Upper lobe of right lung (tissue), 1 donor: ENCODE measurements around the gene TXNRD2. TPM values are rescaled to one million over a fixed set of nuclear protein-coding genes. Genes with fewer than 3 reads are reported as not detected.
A peak's percentile ranks its signal among the peaks of the same experiment; 100 is the strongest.

Experiments used
- ATAC-seq: fragments of 200-7000 bp; cut with Tn5 transposase; one replicate; pipeline ENCODE4 v1.9.1; 2020; ENCODE audit warnings: mild to moderate bottlenecking, moderate library complexity
- DNase-seq: peaks from one replicate; pipeline ENCODE4 v3.0.0-alpha.2; 2020
- H3K27ac ChIP-seq: fragments of 200-600 bp; one replicate; pipeline ENCODE4 v1.8.0; 2022
- H3K27me3 ChIP-seq: fragments of 200-600 bp; one replicate; pipeline ENCODE4 v1.8.0; 2022; ENCODE audit warnings: mild to moderate bottlenecking
- H3K36me3 ChIP-seq: fragments of 200-600 bp; one replicate; pipeline ENCODE4 v1.8.0; 2022
- H3K4me1 ChIP-seq: fragments of 200-600 bp; one replicate; pipeline ENCODE4 v1.8.0; 2022
- H3K4me3 ChIP-seq: fragments of 200-600 bp; one replicate; pipeline ENCODE4 v1.8.0; 2022; ENCODE audit warnings: mild to moderate bottlenecking
- H3K9me3 ChIP-seq: fragments of 200-600 bp; one replicate; pipeline ENCODE4 v1.8.0; 2022
- CTCF ChIP-seq: fragments of 200-600 bp; IDR thresholded peaks from one replicate; pipeline ENCODE4 v1.8.0; 2022; ENCODE audit warnings: antibody characterized with exemption
- intact Hi-C: fragments of 100-400 bp; cut with DNase I; formaldehyde crosslinking; loops from one replicate; pipeline ENCODE4 v1.11.0; 2022
- total RNA-seq: library from RNA; stranded (reverse); fragmentation: NEBNext Ultra II Directional; extraction: Animal tissue kit (Norgen Biotek cat#: 25700); gene quantifications from one replicate; pipeline ENCODE4 v1.2.1, GENCODE V29; 2021
- donor health status: DM: no; HTN: yes; CAD: no; lungs with severe emphysema.

The TXNRD2 gene
- total RNA-seq, 1 donor from 2014 or later = 40.7 TPM

DNA sequence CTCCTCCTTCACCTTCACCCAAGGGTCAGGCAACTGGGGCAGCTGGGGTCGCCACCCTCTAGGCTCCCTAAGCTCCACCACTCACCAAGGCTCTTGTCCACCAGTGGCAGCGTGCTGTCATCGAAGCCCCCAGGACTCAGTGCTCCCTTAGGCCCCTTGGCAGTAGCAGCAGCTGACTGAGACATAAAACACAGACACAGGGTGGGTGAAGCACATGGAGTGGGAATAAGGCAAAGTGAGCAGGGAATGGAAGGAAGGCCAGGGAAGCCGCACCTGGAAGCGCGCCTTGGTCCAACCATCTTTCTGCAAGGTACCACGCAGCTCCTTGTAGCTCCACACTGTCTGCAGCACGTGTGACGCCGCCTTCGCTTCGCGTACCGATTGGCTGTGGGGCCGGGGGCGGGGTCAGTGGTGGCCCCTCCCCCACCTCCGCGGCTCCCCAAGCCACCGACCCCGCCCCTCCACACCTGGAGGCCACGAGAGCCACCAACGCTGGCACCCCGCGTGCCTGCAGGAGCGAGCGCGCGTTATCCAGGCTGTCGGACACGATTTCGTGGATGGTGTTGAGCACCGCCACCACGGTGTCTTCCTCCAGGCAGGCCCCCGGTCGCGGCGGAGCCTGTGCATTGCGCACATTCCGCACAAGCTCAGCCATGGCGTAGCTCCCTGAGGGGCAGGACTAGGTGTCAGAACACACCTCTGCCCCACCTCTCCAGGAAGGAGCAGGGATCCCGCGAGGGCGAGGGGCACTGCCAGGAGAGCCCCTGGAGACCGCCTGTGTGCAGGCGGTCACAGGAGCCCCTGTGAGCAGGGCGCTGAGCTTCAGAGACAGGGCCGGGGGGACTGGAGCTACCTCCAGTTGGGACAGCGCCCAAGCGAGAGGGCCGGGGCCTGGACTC is 31.3 kb upstream of the TXNRD2 start:
- Histone ChIP-seq H3K27me3 (no peaks in the 10 kb centered on the region), H3K4me3 (no peak overlapping the region), H3K27ac (peak overlapping the region; percentile 36), H3K4me1 (peaks cover 9% of the 10 kb centered on the region), H3K36me3 (peaks cover 27% of the 10 kb centered on the region), H3K9me3 (no peaks in the 10 kb centered on the region)
- TF ChIP-seq CTCF = no peak
- ATAC-seq = no peak
- intact Hi-C loops = no loop called here
- DNase-seq = no peak

GRCh38 chr22:19972251-19972650 is 30.6 kb upstream of the TXNRD2 start:
- H3K27ac ChIP-seq = peak overlapping the region; percentile 36
- no peak for ATAC-seq

GRCh38 chr22:19971276-19972124 is 29.9 kb upstream of the TXNRD2 start:
- Histone ChIP-seq H3K27ac (peak overlapping the region; percentile 36), H3K36me3 (peaks cover 41% of the 10 kb centered on the region), H3K9me3 (no peaks in the 10 kb centered on the region), H3K4me1 (peaks cover 9% of the 10 kb centered on the region), H3K27me3 (no peaks in the 10 kb centered on the region), H3K4me3 (no peak overlapping the region)
- DNase-seq = peak; percentile 79
- ATAC-seq = peak; percentile 63
- intact Hi-C loops = loop anchor here (2.0 kb wide), 1 partner anchor 39 kb away; no protein-coding TSS in a partner anchor
- TF ChIP-seq CTCF = no peak

More at GRCh38 chr22:19972251-19972650, 30.6 kb upstream of the TXNRD2 start:
- intact Hi-C loops = no loop called here
- no peaks in the 10 kb centered on the region for H3K27me3 ChIP-seq
- no peaks in the 10 kb centered on the region for H3K9me3 ChIP-seq
- peaks cover 9% of the 10 kb centered on the region for H3K4me1 ChIP-seq
- peaks cover 34% of the 10 kb centered on the region for H3K36me3 ChIP-seq
- H3K4me3 ChIP-seq = no peak overlapping the region
- TF ChIP-seq CTCF = no peak
- DNase-seq = no peak

DNA sequence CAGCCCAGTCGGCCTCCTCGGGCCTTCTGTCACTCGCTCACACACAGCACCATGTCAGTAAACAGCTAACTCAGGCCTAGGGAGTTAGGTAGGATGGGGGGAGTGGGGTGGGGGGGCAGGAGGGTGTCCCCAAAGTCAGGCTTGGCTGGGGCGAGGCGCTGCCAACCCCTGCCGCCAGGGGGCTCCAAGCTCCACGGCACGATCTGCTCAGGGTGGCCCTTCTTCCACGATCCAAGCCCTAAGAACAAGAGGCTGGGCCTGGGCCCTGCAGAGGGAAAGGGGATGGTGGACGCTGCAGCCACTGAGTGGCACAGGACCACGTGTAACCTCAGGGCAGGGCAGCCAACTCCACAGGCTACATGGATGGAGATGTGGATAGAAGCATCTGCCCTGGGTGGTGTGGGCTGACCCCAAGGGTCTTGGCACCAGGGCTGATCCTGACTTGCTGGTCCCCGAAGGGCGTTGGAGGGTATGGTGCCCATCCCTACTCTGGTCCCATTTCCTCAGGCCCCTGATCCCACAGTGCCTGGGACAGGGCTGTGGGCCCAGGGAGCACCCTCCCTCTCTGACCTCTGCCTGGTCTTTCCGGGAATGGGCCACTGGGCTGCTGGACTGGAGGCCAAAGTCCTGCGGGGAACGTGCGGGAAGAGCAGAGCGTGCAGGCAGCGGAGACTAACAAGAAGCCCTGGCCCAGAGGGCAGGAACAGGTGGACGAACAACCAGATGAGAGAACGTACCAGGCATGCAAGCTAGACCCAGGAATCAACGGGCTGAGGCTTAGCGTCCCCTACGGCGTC is 29.1 kb upstream of the TXNRD2 start:
- peaks cover 44% of the 10 kb centered on the region for H3K36me3 ChIP-seq
- ATAC-seq (peak; percentile 76), DNase-seq (peak; percentile 87)
- no peaks in the 10 kb centered on the region for H3K9me3 ChIP-seq
- no peaks in the 10 kb centered on the region for H3K27me3 ChIP-seq
- TF ChIP-seq CTCF = peak; percentile 95
- H3K4me1 ChIP-seq = peaks cover 9% of the 10 kb centered on the region
- H3K27ac ChIP-seq = no peak overlapping the region
- no peak overlapping the region for H3K4me3 ChIP-seq
- intact Hi-C loops = loop anchor here (2.0 kb wide), 1 partner anchor 40 kb away; no protein-coding TSS in a partner anchor

GRCh38 chr22:19970031-19970478 is 28.4 kb upstream of the TXNRD2 start:
- Histone ChIP-seq H3K27ac (no peak overlapping the region), H3K4me3 (no peak overlapping the region), H3K4me1 (peaks cover 9% of the 10 kb centered on the region), H3K27me3 (no peaks in the 10 kb centered on the region), H3K36me3 (peaks cover 44% of the 10 kb centered on the region), H3K9me3 (no peaks in the 10 kb centered on the region)
- DNase-seq (no peak), ATAC-seq (no peak)
- intact Hi-C loops = loop anchor here (2.0 kb wide), 1 partner anchor 41 kb away; no protein-coding TSS in a partner anchor
- no peak for TF ChIP-seq CTCF
